Stimulated activated memory B cell treated with anti-CD40 and anti-IgM and Interleukin-4, amounts not matched to agents 10 μg/mL and 1 μg/mL and 100 μg/mL, for 72 hours (primary cell): ENCODE data around the gene TTLL3.
"Not testable (repeated sequence)": the region's sequence is repeated elsewhere in the genome, so short reads cannot be mapped to it uniquely, and the experiment has no call there.

ENCODE experiments used
- ATAC-seq: fragments of 150-1000 bp; cut with Tn5 transposase; 2 replicates; pipeline ENCODE4 v1.10.0; 2021
- H3K27ac Mint-ChIP-seq: one replicate; pipeline ENCODE4 v1.8.0; 2022; ENCODE audit warnings: mild to moderate bottlenecking, mixed read lengths
- H3K27me3 Mint-ChIP-seq: one replicate; pipeline ENCODE4 v1.8.0; 2022; ENCODE audit warnings: mixed read lengths
- H3K36me3 Mint-ChIP-seq: one replicate; pipeline ENCODE4 v1.8.0; 2022; ENCODE audit warnings: mixed read lengths
- H3K4me1 Mint-ChIP-seq: one replicate; pipeline ENCODE4 v1.8.0; 2022; ENCODE audit warnings: mixed read lengths
- H3K4me3 Mint-ChIP-seq: one replicate; pipeline ENCODE4 v1.8.0; 2022; ENCODE audit warnings: mild to moderate bottlenecking, moderate library complexity, mixed read lengths
- H3K9me3 Mint-ChIP-seq: one replicate; pipeline ENCODE4 v1.8.0; 2022; ENCODE audit warnings: mixed read lengths

The TTLL3 gene

DNA sequence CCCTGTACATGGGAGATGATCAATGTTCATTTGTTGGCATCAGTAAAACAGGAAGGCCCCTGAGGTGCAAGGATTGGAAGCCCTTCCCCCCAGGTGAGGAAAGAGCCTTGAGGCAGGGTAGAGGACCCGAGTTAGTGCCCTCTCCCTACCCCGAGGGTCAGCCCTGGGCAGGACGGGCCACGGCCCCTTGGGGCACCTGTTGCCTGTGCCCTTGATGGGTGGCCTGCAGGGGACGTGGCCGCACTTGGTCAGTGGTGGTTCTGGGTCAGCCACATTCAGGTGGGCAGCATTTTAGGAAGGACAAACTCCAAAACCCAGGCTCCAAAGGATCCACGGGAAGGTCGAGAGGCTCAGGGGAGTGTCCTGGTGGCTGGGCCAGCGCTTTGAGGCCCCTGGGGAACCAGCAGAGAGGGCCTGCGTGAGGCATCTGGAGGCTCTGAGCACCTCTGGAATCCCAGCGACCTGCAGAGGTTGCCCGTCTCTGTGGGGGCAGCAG, 49.5 kb downstream of the TTLL3 start:
- Mint-ChIP-seq H3K36me3 (no peaks in the 10 kb centered on the region), H3K9me3 (no peaks in the 10 kb centered on the region), H3K4me3 (no peak overlapping the region), H3K27me3 (peaks cover 15% of the 10 kb centered on the region), H3K27ac (peak overlapping the region; percentile 23), H3K4me1 (no peaks in the 10 kb centered on the region)
- no peak for ATAC-seq

GRCh38 chr3:9861201-9861600, 51.1 kb downstream of the TTLL3 start:
- Mint-ChIP-seq H3K9me3 (no peaks in the 10 kb centered on the region), H3K4me3 (no peak overlapping the region), H3K27ac (no peak overlapping the region), H3K4me1 (no peaks in the 10 kb centered on the region), H3K36me3 (no peaks in the 10 kb centered on the region), H3K27me3 (peaks cover 11% of the 10 kb centered on the region)
- no peak for ATAC-seq

DNA sequence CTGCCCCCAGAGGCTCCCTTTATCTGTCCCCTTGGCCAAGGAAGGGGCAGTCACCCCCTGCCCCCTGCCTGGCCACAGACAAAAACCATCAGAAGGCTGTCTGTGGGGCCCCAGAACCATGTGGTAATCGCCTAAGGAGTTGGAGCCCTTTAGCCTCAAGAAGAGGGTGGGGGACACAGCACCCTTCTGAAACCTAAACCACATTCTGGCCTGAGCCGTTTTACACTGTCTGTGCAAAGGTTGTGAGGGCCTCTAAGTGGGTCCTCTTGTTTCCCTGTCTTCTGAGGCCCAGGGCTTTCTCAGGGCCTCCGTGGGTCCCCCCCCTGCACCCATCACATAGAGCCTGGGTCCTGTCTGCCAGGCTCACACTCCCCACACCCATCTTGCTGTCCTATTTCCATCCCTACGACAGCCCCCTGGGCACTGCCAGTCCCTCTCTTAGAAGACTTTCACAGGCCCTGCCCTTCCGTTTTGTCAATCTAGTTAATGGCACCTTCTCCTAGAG, 51.6 kb downstream of the TTLL3 start:
- H3K4me1 Mint-ChIP-seq, result no peaks in the 10 kb centered on the region
- H3K4me3 Mint-ChIP-seq, result no peak overlapping the region
- no peak for ATAC-seq
- no peak overlapping the region for H3K27ac Mint-ChIP-seq
- peaks cover 11% of the 10 kb centered on the region for H3K27me3 Mint-ChIP-seq
- H3K9me3 Mint-ChIP-seq, result no peaks in the 10 kb centered on the region
- no peaks in the 10 kb centered on the region for H3K36me3 Mint-ChIP-seq

DNA sequence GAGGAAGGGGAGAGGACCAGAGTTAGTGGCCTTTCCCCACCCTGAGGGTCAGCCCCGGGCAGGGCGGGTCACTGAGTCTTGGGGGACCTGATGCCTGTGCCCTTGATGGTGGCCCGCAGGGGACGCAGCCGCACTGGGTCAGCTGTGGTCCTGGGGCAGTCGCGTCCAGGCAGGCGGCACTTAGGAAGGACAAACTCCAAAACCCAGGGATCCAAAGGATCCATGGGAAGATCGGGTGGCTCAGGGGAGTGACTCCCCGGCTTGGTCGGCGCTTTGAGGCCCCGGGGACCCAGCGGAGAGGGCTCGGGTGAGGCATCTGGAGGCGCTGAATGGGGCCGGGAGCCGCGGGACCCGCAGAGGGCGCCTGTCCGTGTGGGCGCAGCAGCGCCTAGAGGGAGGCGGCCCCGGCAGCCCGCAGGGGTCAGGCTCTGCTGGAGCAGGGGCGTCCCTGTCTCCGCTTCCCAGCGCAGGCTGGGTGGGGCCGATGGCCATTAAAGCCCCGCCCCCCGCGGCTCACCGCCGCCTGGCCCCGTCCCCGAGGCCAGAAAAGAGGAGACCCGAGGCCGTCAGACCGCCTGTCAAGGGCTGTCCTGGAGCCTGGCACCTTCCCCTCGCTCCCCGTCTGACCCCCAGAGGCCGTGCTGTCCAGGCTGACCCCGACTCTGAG, 52.5 kb downstream of the TTLL3 start:
- Mint-ChIP-seq H3K36me3 (no peaks in the 10 kb centered on the region), H3K4me1 (no peaks in the 10 kb centered on the region), H3K4me3 (peak overlapping the region; percentile 30), H3K27ac (no peak overlapping the region), H3K9me3 (no peaks in the 10 kb centered on the region), H3K27me3 (peaks cover 11% of the 10 kb centered on the region)
- peak; percentile 57 for ATAC-seq

GRCh38 chr3:9863058-9863772, 53.2 kb downstream of the TTLL3 start:
- ATAC-seq, result no peak
- H3K4me3 Mint-ChIP-seq, result no peak overlapping the region
- H3K9me3 Mint-ChIP-seq, result no peaks in the 10 kb centered on the region
- H3K4me1 Mint-ChIP-seq, result no peaks in the 10 kb centered on the region
- H3K27ac Mint-ChIP-seq, result no peak overlapping the region
- no peaks in the 10 kb centered on the region for H3K36me3 Mint-ChIP-seq
- H3K27me3 Mint-ChIP-seq, result peaks cover 11% of the 10 kb centered on the region

DNA sequence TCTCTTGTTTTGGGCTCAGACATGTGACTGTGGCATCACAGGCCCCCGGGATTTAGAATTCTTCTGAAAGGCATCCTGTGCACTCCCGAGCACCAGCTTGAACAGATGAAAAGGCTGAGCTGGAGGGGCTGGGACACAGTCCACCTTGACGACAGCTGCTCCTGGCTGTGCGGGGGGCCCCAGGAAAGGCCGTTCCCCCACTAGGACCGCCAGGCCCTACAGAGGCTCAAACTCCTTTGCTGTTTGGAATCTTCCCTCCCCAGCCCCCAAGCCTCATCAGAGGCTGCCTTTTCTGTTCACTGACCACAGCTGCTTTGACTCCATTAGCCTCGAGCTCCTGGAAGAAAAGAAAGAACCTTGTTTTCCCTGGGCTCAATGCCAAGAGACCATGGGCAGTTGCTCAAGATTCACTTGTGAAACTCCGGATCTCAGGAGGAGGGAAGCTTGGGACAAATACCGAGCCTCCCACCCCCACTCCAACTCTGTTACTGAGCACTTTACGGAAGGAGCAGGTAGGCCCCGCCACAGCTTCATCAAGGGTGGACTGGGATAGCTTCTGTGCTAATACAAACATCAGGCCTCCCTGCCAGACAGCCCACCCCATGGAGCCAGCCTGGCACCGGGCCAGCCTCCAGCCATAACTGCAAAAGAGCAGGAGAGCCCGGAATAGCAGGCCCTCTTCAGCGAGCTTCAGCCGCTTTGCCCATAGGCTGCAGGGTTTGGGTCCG, 54.3 kb downstream of the TTLL3 start:
- H3K27ac Mint-ChIP-seq, result no peak overlapping the region
- no peak for ATAC-seq
- no peaks in the 10 kb centered on the region for H3K4me1 Mint-ChIP-seq
- H3K9me3 Mint-ChIP-seq, result no peaks in the 10 kb centered on the region
- H3K4me3 Mint-ChIP-seq, result no peak overlapping the region
- peaks cover 11% of the 10 kb centered on the region for H3K27me3 Mint-ChIP-seq
- no peaks in the 10 kb centered on the region for H3K36me3 Mint-ChIP-seq

DNA sequence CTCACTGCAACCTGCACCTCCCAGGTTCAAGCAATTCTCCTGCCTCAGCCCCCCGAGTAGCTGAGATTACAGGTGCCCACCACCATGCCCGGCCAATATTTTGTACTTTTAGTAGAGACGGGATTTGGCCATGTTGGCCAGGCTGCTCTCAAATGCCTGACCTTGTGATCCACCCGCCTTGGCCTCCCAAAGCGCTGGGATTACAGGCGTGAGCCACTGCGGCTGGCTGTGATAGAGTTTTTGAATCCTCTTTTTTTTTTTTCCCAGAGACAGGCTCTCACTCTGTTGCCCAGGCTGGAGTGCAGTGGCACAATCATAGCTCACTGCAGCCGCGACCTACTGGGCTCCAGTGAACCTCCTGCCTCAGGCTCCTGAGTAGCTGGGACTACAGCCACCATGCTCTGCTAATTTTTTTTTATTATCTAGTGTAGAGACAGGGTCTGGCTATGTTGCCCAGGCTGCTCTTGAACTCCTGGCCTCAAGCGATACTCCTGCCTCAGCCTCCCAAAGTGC, 55.1 kb downstream of the TTLL3 start:
- not testable (repeated sequence) for H3K4me1 Mint-ChIP-seq, H3K9me3 Mint-ChIP-seq, H3K27ac Mint-ChIP-seq, H3K4me3 Mint-ChIP-seq, H3K36me3 Mint-ChIP-seq, ATAC-seq
- peaks cover 11% of the 10 kb centered on the region for H3K27me3 Mint-ChIP-seq

- H3K36me3 Mint-ChIP-seq, result no peaks in the 10 kb centered on the region
- ATAC-seq, result no peak
- H3K9me3 Mint-ChIP-seq, result no peaks in the 10 kb centered on the region
- H3K4me3 Mint-ChIP-seq, result no peak overlapping the region
- H3K4me1 Mint-ChIP-seq, result no peaks in the 10 kb centered on the region
- peaks cover 9% of the 10 kb centered on the region for H3K27me3 Mint-ChIP-seq
- H3K27ac Mint-ChIP-seq, result no peak overlapping the region
Measured at GRCh38 chr3:9866639-9867038, 56.6 kb downstream of the TTLL3 start.

GRCh38 chr3:9867106-9867505, 57.0 kb downstream of the TTLL3 start:
- Mint-ChIP-seq H3K36me3 (no peaks in the 10 kb centered on the region), H3K27me3 (peaks cover 4% of the 10 kb centered on the region), H3K9me3 (no peaks in the 10 kb centered on the region), H3K4me3 (no peak overlapping the region), H3K27ac (no peak overlapping the region), H3K4me1 (no peaks in the 10 kb centered on the region)
- no peak for ATAC-seq

GRCh38 chr3:9869955-9870354, 59.9 kb downstream of the TTLL3 start:
- Mint-ChIP-seq H3K27me3 (no peaks in the 10 kb centered on the region), H3K4me3 (no peak overlapping the region)

GRCh38 chr3:9870978-9871377, 60.9 kb downstream of the TTLL3 start:
- Mint-ChIP-seq H3K27me3 (no peaks in the 10 kb centered on the region), H3K4me3 (no peak overlapping the region), H3K9me3 (no peaks in the 10 kb centered on the region), H3K27ac (no peak overlapping the region), H3K36me3 (no peaks in the 10 kb centered on the region), H3K4me1 (no peaks in the 10 kb centered on the region)
- ATAC-seq, result no peak

More at GRCh38 chr3:9869955-9870354, 59.9 kb downstream of the TTLL3 start:
- no peak overlapping the region for H3K27ac Mint-ChIP-seq
- H3K9me3 Mint-ChIP-seq, result no peaks in the 10 kb centered on the region
- no peaks in the 10 kb centered on the region for H3K36me3 Mint-ChIP-seq
- no peaks in the 10 kb centered on the region for H3K4me1 Mint-ChIP-seq
- ATAC-seq, result no peak

- H3K27me3 Mint-ChIP-seq, ATAC-seq, H3K27ac Mint-ChIP-seq, H3K9me3 Mint-ChIP-seq, H3K4me3 Mint-ChIP-seq, H3K4me1 Mint-ChIP-seq, H3K36me3 Mint-ChIP-seq: not testable (repeated sequence)
Measured at GRCh38 chr3:9872067-9872466, 62.0 kb downstream of the TTLL3 start.

DNA sequence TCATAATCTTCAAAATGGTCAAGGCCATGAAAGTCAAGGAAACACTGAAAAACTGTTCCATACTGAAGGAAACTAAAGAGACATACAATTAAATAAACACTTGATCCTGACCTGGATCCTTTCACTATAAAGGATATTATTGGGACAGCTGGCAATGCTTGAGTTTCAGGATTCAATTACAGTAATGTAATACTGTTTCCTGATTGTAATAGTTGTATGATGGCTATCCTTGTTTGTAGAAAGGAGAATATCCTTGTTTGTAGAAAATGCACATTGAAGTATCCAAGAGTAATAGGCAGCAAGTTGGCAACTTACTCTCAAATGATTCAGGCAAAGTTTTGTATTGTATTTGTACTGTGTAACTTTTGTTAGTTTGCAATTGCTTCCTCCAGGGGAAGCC, 65.4 kb downstream of the TTLL3 start:
- ATAC-seq, result no peak
- Mint-ChIP-seq H3K4me3 (no peak overlapping the region), H3K27me3 (peaks cover 21% of the 10 kb centered on the region), H3K36me3 (no peaks in the 10 kb centered on the region), H3K9me3 (no peaks in the 10 kb centered on the region), H3K4me1 (no peaks in the 10 kb centered on the region), H3K27ac (no peak overlapping the region)

DNA sequence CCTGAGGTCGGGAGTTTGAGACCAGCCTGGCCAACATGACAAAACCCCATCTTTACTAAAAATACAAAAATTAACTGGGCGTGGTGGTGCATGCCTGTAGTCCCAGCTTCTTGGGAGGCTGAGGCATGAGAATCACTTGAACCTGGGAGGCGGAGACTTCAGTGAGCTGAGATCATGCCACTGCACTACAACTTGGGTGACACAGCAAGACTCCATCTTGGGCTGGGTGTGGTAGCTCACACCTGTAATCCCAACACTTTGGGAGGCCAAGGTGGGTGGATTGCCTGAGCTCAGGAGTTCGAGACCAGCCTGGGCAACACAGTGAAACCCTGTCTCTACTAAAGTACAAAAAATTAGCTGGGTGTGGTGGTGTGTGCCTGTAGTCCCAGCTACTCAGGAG, 66.2 kb downstream of the TTLL3 start:
- not testable (repeated sequence) for H3K27ac Mint-ChIP-seq, H3K9me3 Mint-ChIP-seq, H3K4me1 Mint-ChIP-seq, H3K4me3 Mint-ChIP-seq, H3K36me3 Mint-ChIP-seq, ATAC-seq
- H3K27me3 Mint-ChIP-seq, result peaks cover 23% of the 10 kb centered on the region

DNA sequence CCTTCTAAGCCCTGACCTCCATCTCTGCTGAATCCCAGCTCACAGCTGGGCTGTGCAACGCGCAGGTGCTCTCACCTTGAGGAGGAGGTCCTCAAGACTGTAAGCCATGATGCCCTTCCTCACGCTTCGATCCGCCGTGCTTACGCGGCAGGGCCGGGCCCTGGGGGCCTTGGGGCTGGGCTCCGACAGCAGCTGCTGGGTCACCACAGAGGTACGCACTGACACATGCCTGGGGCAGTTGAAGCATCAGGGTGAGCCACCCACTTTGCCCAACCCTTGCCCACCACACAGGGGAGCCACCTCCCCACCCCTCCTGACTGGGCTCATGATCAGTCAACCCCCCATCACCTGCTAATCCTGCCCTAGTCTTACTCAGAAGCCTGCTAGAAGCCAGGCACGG, 66.9 kb downstream of the TTLL3 start:
- peak; percentile 24 for ATAC-seq
- Mint-ChIP-seq H3K9me3 (no peaks in the 10 kb centered on the region), H3K27ac (no peak overlapping the region), H3K36me3 (no peaks in the 10 kb centered on the region), H3K4me3 (no peak overlapping the region), H3K4me1 (no peaks in the 10 kb centered on the region), H3K27me3 (peaks cover 23% of the 10 kb centered on the region)
